Measurements from ENCODE around the gene ANGEL1.
A peak's percentile ranks its signal among the peaks of the same experiment; 100 is the strongest.

ANGEL1 gene

DNA sequence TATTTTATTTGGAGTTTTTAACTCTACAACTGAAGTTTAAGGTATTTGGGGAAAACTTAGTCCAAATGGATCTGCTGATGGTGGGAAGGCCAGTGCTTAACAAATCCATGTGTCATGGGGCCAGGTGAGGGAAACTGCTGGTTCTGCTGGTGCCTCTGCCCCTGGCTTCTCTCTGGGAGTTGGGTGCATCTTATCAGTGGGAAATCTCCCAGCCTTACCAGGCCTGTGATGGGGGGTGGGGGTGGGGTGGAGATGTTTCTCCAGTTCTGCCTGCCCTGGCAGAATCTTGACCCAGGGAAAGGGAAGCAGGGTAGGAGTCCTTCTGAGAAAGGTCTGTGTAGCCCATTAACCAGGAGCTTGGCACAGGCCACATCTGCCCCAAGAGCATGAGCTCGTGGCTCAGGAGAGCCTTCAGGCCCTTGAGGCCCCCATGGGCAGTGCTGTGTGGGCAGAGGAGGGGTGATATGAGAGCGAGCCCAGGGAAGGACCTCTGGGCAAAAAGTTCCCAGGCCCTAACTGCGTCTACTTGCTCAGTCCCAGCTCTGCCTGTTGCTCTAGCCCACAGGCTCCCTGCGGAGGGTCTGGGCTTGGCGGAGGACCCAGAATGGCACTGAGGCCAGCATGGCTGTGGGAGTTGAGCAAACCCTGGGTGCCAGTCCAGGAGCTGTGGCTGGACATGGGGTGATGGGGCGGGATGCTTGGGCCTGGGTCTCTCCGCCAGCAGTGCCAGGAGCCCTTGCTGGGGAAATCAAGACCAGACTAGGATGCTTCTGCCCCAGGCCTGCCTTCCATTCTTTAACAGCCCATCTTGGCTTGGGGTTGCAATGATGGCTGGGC is 33.2 kb downstream of the ANGEL1 start:
- no CpG with 5 or more reads among the region's 7 CpGs for WGBS (ENCODE audit: extremely low coverage, insufficient coverage, insufficient read length)
- Histone ChIP-seq H3K79me1 (ENCODE audit: low read length) (no peaks in the 10 kb centered on the region), H4K8ac (ENCODE audit: low read depth, low read length) (no peak overlapping the region), H4K91ac (ENCODE audit: low read depth, low read length) (no peak overlapping the region), H3K27me3 (ENCODE audit: insufficient read depth, low read length) (no peaks in the 10 kb centered on the region), H2AFZ (ENCODE audit: insufficient read depth, low read length, poor library complexity) (no peak overlapping the region), H3K27ac (ENCODE audit: low read depth, low read length) (no peak overlapping the region), H3K23ac (ENCODE audit: low read length) (no peak overlapping the region), H3K79me2 (ENCODE audit: control insufficient read depth, insufficient read depth, low read length, poor library complexity) (no peaks in the 10 kb centered on the region), H3K9me3 (ENCODE audit: insufficient read depth, low read depth, low read length) (no peaks in the 10 kb centered on the region), H2AK5ac (ENCODE audit: low read length) (no peak overlapping the region), H3K4me1 (ENCODE audit: control insufficient read depth in 1 of 2, insufficient read depth in 2 of 2, low read length in 2 of 2) (no peaks in the 10 kb centered on the region), H3K4ac (ENCODE audit: low read depth, low read length) (no peak overlapping the region), H3K14ac (ENCODE audit: low read length) (no peak overlapping the region), H3K18ac (ENCODE audit: low read length) (no peak overlapping the region), H2BK120ac (ENCODE audit: insufficient read depth, low read length, poor library complexity) (no peak overlapping the region), H3K4me2 (ENCODE audit: low read length) (no peak overlapping the region), H2BK12ac (ENCODE audit: low read length) (no peak overlapping the region), H3K36me3 (ENCODE audit: control insufficient read depth in 1 of 2, insufficient read depth in 2 of 2, low read length in 2 of 2) (peaks cover 12 to 15% of the 10 kb centered on the region in 2 experiments), H4K12ac (ENCODE audit: low read depth, low read length) (no peak overlapping the region), H3K9ac (ENCODE audit: low read length) (no peak overlapping the region), H3K4me3 (ENCODE audit: low read depth, low read length) (no peak overlapping the region), H2BK5ac (ENCODE audit: low read depth, low read length, poor library complexity) (no peak overlapping the region)
- peak; percentile 72 for DNase-seq

- no peak overlapping the region for H2BK5ac ChIP-seq (ENCODE audit: low read depth, low read length, poor library complexity)
- no peak overlapping the region for H3K4me3 ChIP-seq (ENCODE audit: low read depth, low read length)
- H3K18ac ChIP-seq (ENCODE audit: low read length), result no peak overlapping the region
- no peaks in the 10 kb centered on the region for H3K9me3 ChIP-seq (ENCODE audit: insufficient read depth, low read depth, low read length)
- H2AFZ ChIP-seq (ENCODE audit: insufficient read depth, low read length, poor library complexity), result no peak overlapping the region
- H3K14ac ChIP-seq (ENCODE audit: low read length), result no peak overlapping the region
- H2BK120ac ChIP-seq (ENCODE audit: insufficient read depth, low read length, poor library complexity), result no peak overlapping the region
- H3K27me3 ChIP-seq (ENCODE audit: insufficient read depth, low read length), result no peaks in the 10 kb centered on the region
- no peak for DNase-seq
- H3K27ac ChIP-seq (ENCODE audit: low read depth, low read length), result no peak overlapping the region
- no peak overlapping the region for H4K8ac ChIP-seq (ENCODE audit: low read depth, low read length)
- no peak overlapping the region for H4K91ac ChIP-seq (ENCODE audit: low read depth, low read length)
- peaks cover 3% of the 10 kb centered on the region for H3K79me1 ChIP-seq (ENCODE audit: low read length)
- H3K4me2 ChIP-seq (ENCODE audit: low read length), result no peak overlapping the region
- no peak overlapping the region for H2AK5ac ChIP-seq (ENCODE audit: low read length)
- H3K23ac ChIP-seq (ENCODE audit: low read length), result no peak overlapping the region
- no peak overlapping the region for H3K9ac ChIP-seq (ENCODE audit: low read length)
- H3K79me2 ChIP-seq (ENCODE audit: control insufficient read depth, insufficient read depth, low read length, poor library complexity), result no peaks in the 10 kb centered on the region
- H3K4ac ChIP-seq (ENCODE audit: low read depth, low read length), result no peak overlapping the region
- no peak overlapping the region for H2BK12ac ChIP-seq (ENCODE audit: low read length)
- H4K12ac ChIP-seq (ENCODE audit: low read depth, low read length), result no peak overlapping the region
- H3K4me1 ChIP-seq (ENCODE audit: control insufficient read depth in 1 of 2, insufficient read depth in 2 of 2, low read length in 2 of 2), result peaks cover 4% of the 10 kb centered on the region in 2 experiments
- peaks cover 10 to 12% of the 10 kb centered on the region in 2 experiments for H3K36me3 ChIP-seq (ENCODE audit: control insufficient read depth in 1 of 2, insufficient read depth in 2 of 2, low read length in 2 of 2)
- no CpG with 5 or more reads among the region's 16 CpGs for WGBS (ENCODE audit: extremely low coverage, insufficient coverage, insufficient read length)
These were observed 34.0 kb downstream of the ANGEL1 start for GRCh38 chr14:76778546-76779215.

GRCh38 chr14:76777721-76778120 is 35.0 kb downstream of the ANGEL1 start:
- Histone ChIP-seq H2BK12ac (ENCODE audit: low read length) (no peak overlapping the region), H3K4me1 (ENCODE audit: control insufficient read depth in 1 of 2, insufficient read depth in 2 of 2, low read length in 2 of 2) (peaks cover 12 to 13% of the 10 kb centered on the region in 2 experiments), H3K9ac (ENCODE audit: low read length) (no peak overlapping the region), H3K79me1 (ENCODE audit: low read length) (peaks cover 8% of the 10 kb centered on the region), H4K91ac (ENCODE audit: low read depth, low read length) (no peak overlapping the region), H3K9me3 (ENCODE audit: insufficient read depth, low read depth, low read length) (no peaks in the 10 kb centered on the region), H4K8ac (ENCODE audit: low read depth, low read length) (no peak overlapping the region), H2BK5ac (ENCODE audit: low read depth, low read length, poor library complexity) (no peak overlapping the region), H3K4ac (ENCODE audit: low read depth, low read length) (no peak overlapping the region), H3K4me3 (ENCODE audit: low read depth, low read length) (no peak overlapping the region), H4K12ac (ENCODE audit: low read depth, low read length) (no peak overlapping the region), H3K4me2 (ENCODE audit: low read length) (no peak overlapping the region), H3K23ac (ENCODE audit: low read length) (no peak overlapping the region), H2AFZ (ENCODE audit: insufficient read depth, low read length, poor library complexity) (no peak overlapping the region), H3K14ac (ENCODE audit: low read length) (no peak overlapping the region), H3K27me3 (ENCODE audit: insufficient read depth, low read length) (no peaks in the 10 kb centered on the region), H3K79me2 (ENCODE audit: control insufficient read depth, insufficient read depth, low read length, poor library complexity) (no peaks in the 10 kb centered on the region), H2AK5ac (ENCODE audit: low read length) (no peak overlapping the region), H3K27ac (ENCODE audit: low read depth, low read length) (no peak overlapping the region), H3K36me3 (ENCODE audit: control insufficient read depth in 1 of 2, insufficient read depth in 2 of 2, low read length in 2 of 2) (peaks cover 9 to 10% of the 10 kb centered on the region in 2 experiments), H3K18ac (ENCODE audit: low read length) (no peak overlapping the region), H2BK120ac (ENCODE audit: insufficient read depth, low read length, poor library complexity) (no peak overlapping the region)
- no peak for DNase-seq
- no CpG with 5 or more reads among the region's 9 CpGs for WGBS (ENCODE audit: extremely low coverage, insufficient coverage, insufficient read length)

DNA sequence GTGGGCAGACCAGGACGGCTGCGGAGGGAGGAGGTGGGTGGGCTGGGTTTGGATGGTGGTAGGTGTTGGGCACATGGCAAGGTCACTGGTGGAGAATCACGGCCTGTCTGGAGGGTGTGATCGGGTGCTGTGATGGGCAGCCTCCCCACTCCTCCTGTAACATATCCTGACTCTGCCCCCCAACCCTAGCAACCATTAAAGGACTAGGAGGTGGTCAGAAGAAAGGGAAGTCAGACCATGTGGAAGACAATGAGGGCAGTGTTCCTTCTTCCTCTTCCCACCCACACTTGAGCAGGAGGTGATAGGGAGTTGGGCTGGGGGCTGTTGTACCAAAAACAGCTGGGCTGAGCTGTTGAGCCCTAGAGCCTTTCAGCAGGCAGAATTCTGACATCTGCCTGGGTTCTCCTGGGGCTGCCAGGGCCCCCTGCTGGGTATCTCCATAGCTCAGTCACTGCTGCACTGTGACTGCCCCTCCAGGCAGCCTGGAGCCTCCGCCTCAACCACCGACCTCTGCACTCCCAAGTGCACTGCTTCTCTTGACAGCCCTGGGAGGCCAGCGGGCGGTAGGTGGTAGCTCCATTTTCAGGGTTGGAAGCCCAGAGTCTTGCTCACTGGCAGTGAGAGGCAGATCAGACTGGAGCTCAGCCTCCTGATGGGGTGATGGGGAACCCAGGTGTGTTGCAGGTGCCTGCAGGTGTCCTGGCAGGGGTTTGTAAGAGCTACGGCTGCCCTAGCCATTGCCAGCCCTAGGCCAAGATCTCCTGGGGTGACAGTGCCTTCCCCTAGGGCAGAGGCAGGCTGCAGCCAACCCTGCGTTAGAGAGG is 36.0 kb downstream of the ANGEL1 start:
- Histone ChIP-seq H3K9me3 (ENCODE audit: insufficient read depth, low read depth, low read length) (no peaks in the 10 kb centered on the region), H2AK5ac (ENCODE audit: low read length) (no peak overlapping the region), H3K4ac (ENCODE audit: low read depth, low read length) (no peak overlapping the region), H2BK5ac (ENCODE audit: low read depth, low read length, poor library complexity) (no peak overlapping the region), H3K27ac (ENCODE audit: low read depth, low read length) (no peak overlapping the region), H3K79me1 (ENCODE audit: low read length) (peaks cover 13% of the 10 kb centered on the region), H4K12ac (ENCODE audit: low read depth, low read length) (no peak overlapping the region), H4K8ac (ENCODE audit: low read depth, low read length) (no peak overlapping the region), H2BK12ac (ENCODE audit: low read length) (no peak overlapping the region), H3K4me2 (ENCODE audit: low read length) (no peak overlapping the region), H3K4me1 (ENCODE audit: control insufficient read depth in 1 of 2, insufficient read depth in 2 of 2, low read length in 2 of 2) (peaks cover 18 to 19% of the 10 kb centered on the region in 2 experiments), H2AFZ (ENCODE audit: insufficient read depth, low read length, poor library complexity) (no peak overlapping the region), H3K18ac (ENCODE audit: low read length) (no peak overlapping the region), H3K27me3 (ENCODE audit: insufficient read depth, low read length) (no peaks in the 10 kb centered on the region), H3K9ac (ENCODE audit: low read length) (no peak overlapping the region), H3K14ac (ENCODE audit: low read length) (no peak overlapping the region), H3K36me3 (ENCODE audit: control insufficient read depth in 1 of 2, insufficient read depth in 2 of 2, low read length in 2 of 2) (peaks cover 0 to 3% of the 10 kb centered on the region in 2 experiments), H3K23ac (ENCODE audit: low read length) (no peak overlapping the region), H2BK120ac (ENCODE audit: insufficient read depth, low read length, poor library complexity) (no peak overlapping the region), H4K91ac (ENCODE audit: low read depth, low read length) (no peak overlapping the region), H3K4me3 (ENCODE audit: low read depth, low read length) (no peak overlapping the region), H3K79me2 (ENCODE audit: control insufficient read depth, insufficient read depth, low read length, poor library complexity) (no peaks in the 10 kb centered on the region)
- DNase-seq, result no peak
- WGBS (ENCODE audit: extremely low coverage, insufficient coverage, insufficient read length), result no CpG with 5 or more reads among the region's 10 CpGs

Data from trophoblast cell (in vitro differentiated cells and primary cell).